IMR-90 (cell line): ENCODE data around the gene SLC15A3. TPM values are rescaled to one million over a fixed set of nuclear protein-coding genes. Genes with fewer than 3 reads are reported as not detected.

Experiments used
- ATAC-seq: fragments of 200-7000 bp; cut with Tn5 transposase; 2 replicates; pipeline ENCODE4 v1.9.1; 2020; ENCODE audit warnings: low read depth, mild to moderate bottlenecking, moderate library complexity
- BruUV-seq: library from RNA; stranded (reverse); fragments of 400-500 nt; replicated peaks from 2 replicates; lab custom pipeline; 2021; lab: Mats Ljungman, UMichigan
- CTCF ChIA-PET: fragments of 300-600 bp; formaldehyde crosslinking; extraction: SDS; loops from one replicate; lab custom pipeline; 2021; ENCODE audit warnings: antibody characterized with exemption; lab: Yijun Ruan, JAX
- POLR2A ChIA-PET: fragments of 300-600 bp; sonication (Branson Sonifier 250); formaldehyde crosslinking; loops from one replicate; lab custom pipeline; 2022; ENCODE audit warnings: antibody characterized with exemption; ENCODE audit not compliant: unreplicated experiment; lab: Charles Lee
- DNase-seq: peaks from one replicate; pipeline ENCODE4 v3.0.0; 2013
- H2AFZ ChIP-seq: replicated peaks from 2 replicates; pipeline ENCODE3; 2013; ENCODE audit warnings: low read length, mild to moderate bottlenecking; ENCODE audit not compliant: poor library complexity
- H2AK5ac ChIP-seq: 2 replicates; pipeline ENCODE4 v1.6.1; 2013; ENCODE audit warnings: low read depth, low read length, inconsistent platforms
- H2AK9ac ChIP-seq: replicated peaks from 2 replicates; pipeline ENCODE3; 2013; ENCODE audit warnings: mild to moderate bottlenecking, low read depth, low read length, moderate library complexity; ENCODE audit not compliant: poor library complexity
- H2BK120ac ChIP-seq: 2 replicates; pipeline ENCODE4 v1.6.1; 2013; ENCODE audit warnings: low read depth, low read length, inconsistent platforms
- H2BK15ac ChIP-seq: 3 replicates; pipeline ENCODE4 v1.6.1; 2013; ENCODE audit warnings: low read depth, low read length, inconsistent platforms
- H2BK20ac ChIP-seq: 2 replicates; pipeline ENCODE4 v1.6.1; 2013; ENCODE audit warnings: low read depth, mild to moderate bottlenecking, inconsistent platforms, low read length, moderate library complexity
- H2BK5ac ChIP-seq: 2 replicates; pipeline ENCODE4 v1.6.1; 2013; ENCODE audit warnings: mild to moderate bottlenecking, low read depth, low read length, inconsistent platforms; ENCODE audit not compliant: poor library complexity, severe bottlenecking
- H3K14ac ChIP-seq: replicated peaks from 2 replicates; pipeline ENCODE4 v1.6.1; 2013; ENCODE audit warnings: low read depth, low read length, inconsistent platforms
- H3K18ac ChIP-seq: 2 replicates; pipeline ENCODE4 v1.6.1; 2013; ENCODE audit warnings: low read depth, low read length, control low read depth
- H3K23ac ChIP-seq: 2 replicates; pipeline ENCODE4 v1.6.1; 2013; ENCODE audit warnings: low read depth, low read length, inconsistent platforms
- H3K27ac ChIP-seq: 2 replicates; pipeline ENCODE4 v1.5.1; 2013; ENCODE audit warnings: mild to moderate bottlenecking, control low read depth, low read length; ENCODE audit not compliant: insufficient read depth
- H3K27me3 ChIP-seq: 2 replicates; pipeline ENCODE4 v1.6.1; 2013; ENCODE audit warnings: low read length; ENCODE audit not compliant: control insufficient read depth, insufficient read depth
- H3K36me3 ChIP-seq: 2 replicates; pipeline ENCODE4 v1.6.1; 2013; ENCODE audit warnings: low read length, mixed read lengths; ENCODE audit not compliant: control insufficient read depth, insufficient read depth
- H3K4ac ChIP-seq: 2 replicates; pipeline ENCODE4 v1.6.1; 2013; ENCODE audit warnings: low read depth, low read length, inconsistent platforms
- H3K4me1 ChIP-seq: 2 replicates; pipeline ENCODE4 v1.6.1; 2013; ENCODE audit warnings: low read length, mixed read lengths; ENCODE audit not compliant: control insufficient read depth, insufficient read depth
- H3K4me2 ChIP-seq: 2 replicates; pipeline ENCODE4 v1.6.1; 2013; ENCODE audit warnings: low read depth, mild to moderate bottlenecking, control low read depth, low read length, moderate library complexity
- H3K4me3 ChIP-seq: 2 replicates; pipeline ENCODE4 v1.5.1; 2013; ENCODE audit warnings: low read depth, mild to moderate bottlenecking, control low read depth, low read length, moderate library complexity; ENCODE audit not compliant: insufficient read depth
- H3K56ac ChIP-seq: 2 replicates; pipeline ENCODE4 v1.6.1; 2013; ENCODE audit warnings: low read length, inconsistent platforms; ENCODE audit not compliant: insufficient read depth; ENCODE audit errors: extremely low read depth
- H3K79me1 ChIP-seq, 2 experiments: 2 replicates each; pipeline ENCODE4 v1.6.1; 2013; ENCODE audit warnings: low read length in 2 of 2, inconsistent platforms in 1 of 2, low read depth in 1 of 2
- H3K9ac ChIP-seq: 2 replicates; pipeline ENCODE4 v1.6.1; 2013; ENCODE audit warnings: low read depth, low read length, control low read depth
- H3K9me1 ChIP-seq: 2 replicates; pipeline ENCODE4 v1.6.1; 2013; ENCODE audit warnings: low read length, inconsistent platforms; ENCODE audit not compliant: insufficient read depth
- H3K9me3 ChIP-seq: 2 replicates; pipeline ENCODE4 v1.6.1; 2013; ENCODE audit warnings: low read length; ENCODE audit not compliant: control insufficient read depth, insufficient read depth
- H4K20me1 ChIP-seq: 2 replicates; pipeline ENCODE4 v1.6.1; 2013; ENCODE audit warnings: low read length, inconsistent platforms; ENCODE audit not compliant: insufficient read depth
- H4K5ac ChIP-seq: 2 replicates; pipeline ENCODE4 v1.6.1; 2013; ENCODE audit warnings: mild to moderate bottlenecking, low read depth, low read length, control low read depth
- H4K8ac ChIP-seq, 2 experiments: 2 replicates each; pipeline ENCODE4 v1.6.1; 2013; ENCODE audit warnings: low read depth in 2 of 2, low read length in 2 of 2, control low read depth in 1 of 2, inconsistent platforms in 1 of 2
- H4K91ac ChIP-seq: 2 replicates; pipeline ENCODE4 v1.6.1; 2013; ENCODE audit warnings: low read depth, low read length, inconsistent platforms; ENCODE audit not compliant: insufficient read depth
- FOS ChIP-seq: fragments of 150-350 bp; IDR thresholded peaks from 2 replicates; pipeline ENCODE4 v1.6.1; 2016; ENCODE audit warnings: low read depth, low read length
- MXI1 ChIP-seq: IDR thresholded peaks from 2 replicates; pipeline ENCODE4 v1.6.1; 2012; ENCODE audit warnings: low read depth, mild to moderate bottlenecking, low read length, moderate library complexity, borderline replicate concordance
- WGBS, 2 experiments: methylation state at CpG; one replicate each; pipeline versions ENCODE4 v1.1.5 to v1.1.7; 2013; ENCODE audit warnings: missing lambda C conversion rate in 2 of 2; ENCODE audit not compliant: insufficient read length in 1 of 2; ENCODE audit errors: extremely low coverage in 2 of 2; 5-methylcytosine and 5-hydroxymethylcytosine counted together
- dilution Hi-C: fragments of 300-500 bp; cut with HindIII; formaldehyde crosslinking; loops from one replicate; pipeline ENCODE4 v1.14.3; 2018; ENCODE audit warnings: low sequenced_read_pairs; ENCODE audit not compliant: unreplicated experiment
- in situ Hi-C: fragments of 300-500 bp; cut with MboI; formaldehyde crosslinking; loops from 3 replicates; pipeline ENCODE4 v1.14.3; 2019; ENCODE audit warnings: low sequenced_read_pairs, inconsistent platforms, mixed read lengths
- intact Hi-C: fragments of 100-400 bp; cut with micrococcal nuclease; formaldehyde crosslinking; loops from 2 replicates; pipeline ENCODE4 v1.10.0; 2022
- polyA plus RNA-seq, 3 experiments: library from polyadenylated mRNA; depleted of rRNA; stranded (reverse); fragments of >200 nt; gene quantifications; 2 replicates each; pipeline ENCODE4 v1.2.3, GENCODE V29; 2012; ENCODE audit warnings: low replicate concordance in 1 of 3
- total RNA-seq: library from RNA; depleted of rRNA; stranded (reverse); fragments of >200 nt; gene quantifications from 2 replicates; pipeline ENCODE4 v1.2.3, GENCODE V29; 2012

Gene SLC15A3
- total and polyA plus RNA-seq, 2 of the 4 experiments (the other 2 are of a cell fraction) = 3.2 to 4.4 TPM

- dilution Hi-C loops = no loop called here
Observed at GRCh38 chr11:60899977-60900376, 52.0 kb downstream of the SLC15A3 start.

More at GRCh38 chr11:60899977-60900376, 52.0 kb downstream of the SLC15A3 start:
- 75% methylated on average over 2 of the region's 4 CpGs; no CpG with 5 or more reads in 1 of the 2 experiments for WGBS, 2 experiments
- Histone ChIP-seq H2BK120ac (no peak overlapping the region), H2AFZ (no peak overlapping the region), H3K56ac (no peak overlapping the region), H3K9ac (no peak overlapping the region), H3K4ac (no peak overlapping the region), H2AK5ac (no peak overlapping the region), H3K79me1 (peaks cover 3 to 37% of the 10 kb centered on the region in 2 experiments; a peak in 3 of 4 replicates), H3K4me1 (0 out of 2 replicates have a peak, but pooled peaks cover under 1% of the 10 kb centered on the region), H2BK20ac (no peak overlapping the region), H4K5ac (no peak overlapping the region), H3K36me3 (peaks cover 56% of the 10 kb centered on the region), H2BK5ac (no peak overlapping the region), H4K91ac (no peak overlapping the region), H4K20me1 (peaks cover 19% of the 10 kb centered on the region), H3K9me1 (no peaks in the 10 kb centered on the region), H3K14ac (no peak overlapping the region), H3K27me3 (no peaks in the 10 kb centered on the region), H3K23ac (no peak overlapping the region), H3K9me3 (no peaks in the 10 kb centered on the region), H3K4me3 (no peak overlapping the region), H3K18ac (no peak overlapping the region), H2AK9ac (no peak overlapping the region), H3K4me2 (no peak overlapping the region), H3K27ac (no peak overlapping the region), H2BK15ac (no peak overlapping the region), H4K8ac (no peak overlapping the region)
- no peak for ATAC-seq
- BruUV-seq = no TSS peak
- DNase-seq = no peak
- intact Hi-C loops = loop anchor here (1.0 kb wide), 2 partner anchors 69 to 125 kb away; no protein-coding TSS in a partner anchor
- ChIA-PET POLR2A (no interaction called here), CTCF (interaction anchor here (0.6 to 2.0 kb wide), 15 partner anchors 9 to 275 kb away, joined by 3 to 24 read pairs (median 4); no protein-coding TSS in a partner anchor)
- in situ Hi-C loops = loop anchor here (5.0 to 25.0 kb wide), 2 partner anchors 123 to 1313 kb away; no protein-coding TSS in a partner anchor
- TF ChIP-seq MXI1 = no peak
- no peak for TF ChIP-seq FOS
